Esophagus muscularis mucosa (tissue), 4 donors: ENCODE results near the gene MYCT1.

Source experiments
- CTCF ChIP-seq, 3 experiments: fragments of 200-600 bp in 2 of 3; fragments of 450-650 bp in 1 of 3; sonication (generic) in 2 of 3; IDR thresholded peaks; one replicate each; pipeline ENCODE4 v1.5.1; 2017 to 2019; ENCODE audit warnings: antibody characterized with exemption in 3 of 3, mild to moderate bottlenecking in 2 of 3, moderate library complexity in 1 of 3
- EP300 ChIP-seq: sonication (generic); formaldehyde crosslinking; IDR thresholded peaks from one replicate; pipeline ENCODE4 v1.6.1; 2017; ENCODE audit warnings: antibody characterized with exemption
- POLR2A ChIP-seq: fragments of 450-650 bp; IDR thresholded peaks from one replicate; pipeline ENCODE4 v1.6.1; 2017; ENCODE audit warnings: antibody characterized with exemption, moderate library complexity, mild to moderate bottlenecking, low read depth
- POLR2AphosphoS5 ChIP-seq, 2 donors: sonication (generic); formaldehyde crosslinking; IDR thresholded peaks; one replicate each; pipeline ENCODE4 v1.6.1; 2017; ENCODE audit warnings: antibody characterized with exemption in 2 of 2

DNA sequence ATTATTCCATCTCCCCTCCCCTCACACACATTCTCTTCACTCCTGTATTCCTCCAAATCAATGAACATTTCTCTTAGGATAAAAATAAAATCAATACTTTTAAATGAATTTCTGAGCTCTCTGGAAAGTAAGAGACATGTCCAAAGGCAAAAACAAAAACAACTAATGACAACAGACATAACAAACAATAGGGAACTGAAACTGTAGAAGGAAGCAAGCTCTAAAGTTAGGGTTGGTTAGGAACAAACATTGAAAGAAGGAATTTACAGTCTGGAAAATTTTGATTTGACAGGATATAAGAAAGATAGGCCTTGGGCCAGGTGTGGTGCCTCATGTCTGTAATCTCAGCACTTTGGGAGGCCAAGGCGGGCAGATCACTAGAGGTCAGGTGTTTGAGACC lies 17.5 kb upstream of the MYCT1 start:
- TF ChIP-seq CTCF (IDR thresholded peaks at IDR 0.05) (no peak), POLR2A (no peak), POLR2AphosphoS5 (IDR thresholded peaks at IDR 0.05) (no peak), EP300 (no peak)
